ENCODE measurements around the gene OPHN1. TPM values are rescaled to one million over a fixed set of nuclear protein-coding genes. Genes with fewer than 3 reads are reported as not detected.

OPHN1 gene
- total RNA-seq, 1 donor = 9.4 TPM

GRCh38 chrX:68180579-68180978, 252.7 kb downstream of the OPHN1 start:
- no peak for TF ChIP-seq CTCF (IDR thresholded peaks at IDR 0.05; ENCODE audit: insufficient read depth, low read length)
- H3K4me3 ChIP-seq (ENCODE audit: low read depth, low read length) = no peak overlapping the region
- no peak for DNase-seq (ENCODE audit: low read depth)

- no peak overlapping the region for H3K4me3 ChIP-seq (ENCODE audit: low read depth, low read length)
- DNase-seq (ENCODE audit: low read depth) = no peak
- no peak for TF ChIP-seq CTCF (IDR thresholded peaks at IDR 0.05; ENCODE audit: insufficient read depth, low read length)
Observed at GRCh38 chrX:68179355-68179754, 253.9 kb downstream of the OPHN1 start.

- DNase-seq (ENCODE audit: low read depth) = no peak
- TF ChIP-seq CTCF (IDR thresholded peaks at IDR 0.05; ENCODE audit: insufficient read depth, low read length) = no peak
- no peak overlapping the region for H3K4me3 ChIP-seq (ENCODE audit: low read depth, low read length)
Observed at GRCh38 chrX:68177542-68177941, 255.8 kb downstream of the OPHN1 start.

GRCh38 chrX:68175562-68175961, 257.7 kb downstream of the OPHN1 start:
- no peak overlapping the region for H3K4me3 ChIP-seq (ENCODE audit: low read depth, low read length)
- DNase-seq (ENCODE audit: low read depth) = peak; percentile 69
- no peak for TF ChIP-seq CTCF (IDR thresholded peaks at IDR 0.05; ENCODE audit: insufficient read depth, low read length)

GRCh38 chrX:68163441-68163840, 269.9 kb downstream of the OPHN1 start:
- no peak overlapping the region for H3K4me3 ChIP-seq (ENCODE audit: low read depth, low read length)
- peak; percentile 49 for DNase-seq (ENCODE audit: low read depth)
- no peak for TF ChIP-seq CTCF (IDR thresholded peaks at IDR 0.05; ENCODE audit: insufficient read depth, low read length)

- TF ChIP-seq CTCF (IDR thresholded peaks at IDR 0.05; ENCODE audit: insufficient read depth, low read length) = no peak
- DNase-seq (ENCODE audit: low read depth) = no peak
- no peak overlapping the region for H3K4me3 ChIP-seq (ENCODE audit: low read depth, low read length)
Observed at GRCh38 chrX:68147848-68148247, 285.4 kb downstream of the OPHN1 start.

- TF ChIP-seq CTCF (IDR thresholded peaks at IDR 0.05; ENCODE audit: insufficient read depth, low read length) = peak; percentile 48
Observed at GRCh38 chrX:68146054-68146453, 287.2 kb downstream of the OPHN1 start.

More at GRCh38 chrX:68146054-68146453, 287.2 kb downstream of the OPHN1 start:
- H3K4me3 ChIP-seq (ENCODE audit: low read depth, low read length) = no peak overlapping the region
- DNase-seq (ENCODE audit: low read depth) = peak; percentile 65
